Cardiac muscle cell (in vitro differentiated cells and primary cell): ENCODE measurements around the gene CPED1. TPM values are rescaled to one million over a fixed set of nuclear protein-coding genes. Genes with fewer than 3 reads are reported as not detected.
A peak's percentile ranks its signal among the peaks of the same experiment; 100 is the strongest.

Source experiments
- DNase-seq, 2 donors: peaks; one replicate each; pipeline versions ENCODE4 v3.0.0 to v3.0.0-alpha.2; 2010 to 2017; ENCODE audit warnings: low read depth in 1 of 2, low spot score in 1 of 2
- H3K27ac ChIP-seq: fragments of 200-600 bp; sonication (generic); 2 replicates; pipeline ENCODE4 v1.5.1; 2016
- H3K27me3 ChIP-seq: fragments of 200-600 bp; sonication (generic); 2 replicates; pipeline ENCODE4 v1.6.0; 2016; ENCODE audit warnings: control low read depth
- H3K36me3 ChIP-seq: fragments of 200-600 bp; sonication (generic); 2 replicates; pipeline ENCODE4 v1.5.1; 2016; ENCODE audit warnings: control low read depth
- H3K4me1 ChIP-seq: fragments of 200-600 bp; sonication (generic); 2 replicates; pipeline ENCODE4 v1.8.1; 2017; ENCODE audit warnings: low read depth, mild to moderate bottlenecking, mixed run types
- H3K4me3 ChIP-seq: fragments of 200-600 bp; sonication (generic); 2 replicates; pipeline ENCODE4 v1.5.1; 2016; ENCODE audit warnings: mild to moderate bottlenecking
- H3K9me3 ChIP-seq: fragments of 200-600 bp; sonication (generic); 2 replicates; pipeline ENCODE4 v1.5.1; 2017; ENCODE audit warnings: low read depth, mild to moderate bottlenecking, control low read depth
- polyA plus RNA-seq: library from polyadenylated mRNA; unstranded; fragments of >200 nt; fragmentation: Nextera tagmentation; extraction: Ambion mirVana; gene quantifications from 2 replicates; pipeline ENCODE4 v1.2.1, GENCODE V29; 2016
- total RNA-seq: library from RNA; depleted of rRNA; stranded (reverse); fragments of >200 nt; gene quantifications from 2 replicates; pipeline ENCODE4 v1.2.3, GENCODE V29; 2016
- TF ChIP-seq, protein P1 (sequence below): IDR thresholded peaks from 2 replicates; pipeline ENCODE4 v1.5.1; 2012; ENCODE audit warnings: low read depth, mild to moderate bottlenecking, low read length

Gene CPED1
- total and polyA plus RNA-seq, 2 experiments from 2014 or later, result 0.67 to 3.2 TPM

DNA sequence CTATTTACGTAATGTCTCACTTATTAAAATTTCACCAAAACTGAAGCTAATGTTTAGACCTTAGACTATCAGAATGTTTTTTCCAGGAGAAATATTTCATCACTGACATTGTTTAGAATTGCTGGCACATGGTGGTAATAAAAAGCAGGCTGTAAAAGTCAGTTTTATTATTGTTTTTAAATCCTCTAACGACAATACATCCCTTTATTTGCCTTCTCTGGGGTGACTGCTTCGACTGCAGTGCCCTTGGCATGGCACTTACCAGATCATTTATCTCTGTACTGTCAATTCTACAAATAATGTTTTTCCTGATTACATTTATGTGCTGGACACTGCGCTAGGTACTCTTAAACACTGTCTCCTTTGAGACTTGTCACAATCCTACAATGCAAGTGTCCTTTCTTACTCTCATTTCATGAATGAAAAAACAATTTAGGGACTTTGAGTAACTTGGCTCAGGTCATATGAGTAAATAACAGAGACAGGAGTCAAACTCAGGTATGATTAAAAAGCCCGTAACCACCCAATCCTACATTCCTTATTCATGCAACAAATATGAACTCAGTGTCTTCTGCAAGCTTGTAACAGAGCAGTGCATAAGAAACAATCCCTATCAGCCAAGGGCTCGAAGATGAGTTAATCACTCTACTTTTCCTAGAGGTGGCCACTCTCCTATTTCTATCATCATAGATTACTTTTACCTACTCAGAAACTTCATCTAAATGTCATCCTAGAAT, 43.5 kb upstream of the CPED1 start:
- Histone ChIP-seq H3K27ac (no peak overlapping the region), H3K27me3 (no peaks in the 10 kb centered on the region), H3K36me3 (no peaks in the 10 kb centered on the region), H3K9me3 (no peaks in the 10 kb centered on the region), H3K4me1 (no peaks in the 10 kb centered on the region), H3K4me3 (no peak overlapping the region)
- DNase-seq, result no peak
- TF ChIP-seq, protein P1, sequence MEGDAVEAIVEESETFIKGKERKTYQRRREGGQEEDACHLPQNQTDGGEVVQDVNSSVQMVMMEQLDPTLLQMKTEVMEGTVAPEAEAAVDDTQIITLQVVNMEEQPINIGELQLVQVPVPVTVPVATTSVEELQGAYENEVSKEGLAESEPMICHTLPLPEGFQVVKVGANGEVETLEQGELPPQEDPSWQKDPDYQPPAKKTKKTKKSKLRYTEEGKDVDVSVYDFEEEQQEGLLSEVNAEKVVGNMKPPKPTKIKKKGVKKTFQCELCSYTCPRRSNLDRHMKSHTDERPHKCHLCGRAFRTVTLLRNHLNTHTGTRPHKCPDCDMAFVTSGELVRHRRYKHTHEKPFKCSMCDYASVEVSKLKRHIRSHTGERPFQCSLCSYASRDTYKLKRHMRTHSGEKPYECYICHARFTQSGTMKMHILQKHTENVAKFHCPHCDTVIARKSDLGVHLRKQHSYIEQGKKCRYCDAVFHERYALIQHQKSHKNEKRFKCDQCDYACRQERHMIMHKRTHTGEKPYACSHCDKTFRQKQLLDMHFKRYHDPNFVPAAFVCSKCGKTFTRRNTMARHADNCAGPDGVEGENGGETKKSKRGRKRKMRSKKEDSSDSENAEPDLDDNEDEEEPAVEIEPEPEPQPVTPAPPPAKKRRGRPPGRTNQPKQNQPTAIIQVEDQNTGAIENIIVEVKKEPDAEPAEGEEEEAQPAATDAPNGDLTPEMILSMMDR, result no peak

DNA sequence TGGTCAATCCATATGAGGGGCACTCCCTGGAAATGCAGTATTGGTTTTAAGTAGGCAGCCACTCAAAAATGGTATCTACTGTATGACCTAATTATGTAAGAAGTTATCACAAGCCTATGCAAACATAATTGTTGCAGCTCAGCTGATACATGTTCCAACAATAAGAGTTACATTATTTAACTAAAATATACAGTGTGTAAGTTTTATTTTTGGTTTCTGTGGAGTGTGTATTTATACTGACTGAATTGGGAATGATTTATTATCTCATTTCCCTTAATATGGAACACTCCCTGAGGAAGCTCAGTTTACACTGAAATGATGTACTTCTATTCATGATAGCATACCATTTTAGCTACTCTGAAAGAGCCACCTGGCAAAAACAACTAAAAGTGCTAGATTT, 40.5 kb upstream of the CPED1 start:
- no peak overlapping the region for H3K27ac ChIP-seq
- H3K36me3 ChIP-seq, result no peaks in the 10 kb centered on the region
- no peak overlapping the region for H3K4me3 ChIP-seq
- H3K4me1 ChIP-seq, result peaks cover 13% of the 10 kb centered on the region
- no peaks in the 10 kb centered on the region for H3K27me3 ChIP-seq
- TF ChIP-seq, protein P1, result no peak
- no peak for DNase-seq
- no peaks in the 10 kb centered on the region for H3K9me3 ChIP-seq

DNA sequence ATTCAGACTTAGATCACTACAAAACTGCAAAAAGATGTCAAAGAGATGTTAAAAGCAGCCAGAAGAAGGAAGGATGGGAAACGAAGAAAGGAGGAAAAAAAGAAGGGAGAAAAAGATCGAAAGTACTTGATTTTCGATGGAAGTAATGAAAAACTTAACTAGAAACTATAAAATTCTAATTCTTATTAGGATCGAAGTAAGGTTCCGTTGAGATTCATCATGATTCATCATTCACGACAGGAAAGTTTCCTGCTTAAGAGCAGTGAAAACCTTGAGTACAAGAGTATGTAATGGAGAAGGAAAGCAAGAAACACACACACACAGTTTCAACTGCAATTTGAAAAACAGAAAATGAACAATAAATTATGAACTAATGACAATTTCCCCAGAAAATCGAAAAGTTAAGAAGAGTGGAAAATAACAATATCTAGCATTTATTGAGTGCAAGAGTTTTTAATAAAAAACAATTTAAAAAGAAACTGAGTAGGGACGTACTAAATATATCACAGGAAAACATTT, 39.1 kb upstream of the CPED1 start:
- H3K4me3 ChIP-seq, result peak overlapping the region; percentile 56
- H3K36me3 ChIP-seq, result peaks cover 3% of the 10 kb centered on the region
- DNase-seq, result no peak
- H3K27me3 ChIP-seq, result no peaks in the 10 kb centered on the region
- TF ChIP-seq, protein P1, result no peak
- H3K27ac ChIP-seq, result no peak overlapping the region
- H3K9me3 ChIP-seq, result no peaks in the 10 kb centered on the region
- peaks cover 13% of the 10 kb centered on the region for H3K4me1 ChIP-seq

DNA sequence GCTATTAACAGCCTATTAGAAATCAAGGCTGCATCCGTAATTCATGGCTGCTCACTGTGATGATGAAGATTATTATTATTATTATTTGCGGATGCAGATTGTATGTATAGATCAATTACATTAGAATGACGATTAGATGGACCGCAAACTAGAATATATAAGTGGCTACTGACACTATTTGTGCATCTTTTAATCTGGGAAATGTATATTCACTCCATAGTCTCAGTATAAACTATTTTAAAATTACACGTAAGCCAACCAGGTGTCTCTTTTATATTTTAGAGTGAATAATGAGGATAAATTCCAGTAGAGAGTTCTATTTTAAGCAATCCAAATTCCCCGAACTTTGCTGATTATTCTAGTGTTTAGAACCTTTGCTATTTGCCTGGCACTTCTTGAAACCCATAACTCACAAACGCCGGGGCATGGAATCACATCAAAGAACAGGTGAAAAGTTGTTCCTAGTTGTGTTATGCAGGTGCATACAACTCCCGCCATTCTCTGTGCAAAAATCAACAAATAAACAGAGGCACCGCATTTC, 38.4 kb upstream of the CPED1 start:
- Histone ChIP-seq H3K9me3 (no peaks in the 10 kb centered on the region), H3K27me3 (no peaks in the 10 kb centered on the region), H3K27ac (no peak overlapping the region), H3K4me3 (peak overlapping the region; percentile 56), H3K4me1 (peaks cover 13% of the 10 kb centered on the region), H3K36me3 (peaks cover 3% of the 10 kb centered on the region)
- DNase-seq, result no peak
- TF ChIP-seq, protein P1, result no peak

DNA sequence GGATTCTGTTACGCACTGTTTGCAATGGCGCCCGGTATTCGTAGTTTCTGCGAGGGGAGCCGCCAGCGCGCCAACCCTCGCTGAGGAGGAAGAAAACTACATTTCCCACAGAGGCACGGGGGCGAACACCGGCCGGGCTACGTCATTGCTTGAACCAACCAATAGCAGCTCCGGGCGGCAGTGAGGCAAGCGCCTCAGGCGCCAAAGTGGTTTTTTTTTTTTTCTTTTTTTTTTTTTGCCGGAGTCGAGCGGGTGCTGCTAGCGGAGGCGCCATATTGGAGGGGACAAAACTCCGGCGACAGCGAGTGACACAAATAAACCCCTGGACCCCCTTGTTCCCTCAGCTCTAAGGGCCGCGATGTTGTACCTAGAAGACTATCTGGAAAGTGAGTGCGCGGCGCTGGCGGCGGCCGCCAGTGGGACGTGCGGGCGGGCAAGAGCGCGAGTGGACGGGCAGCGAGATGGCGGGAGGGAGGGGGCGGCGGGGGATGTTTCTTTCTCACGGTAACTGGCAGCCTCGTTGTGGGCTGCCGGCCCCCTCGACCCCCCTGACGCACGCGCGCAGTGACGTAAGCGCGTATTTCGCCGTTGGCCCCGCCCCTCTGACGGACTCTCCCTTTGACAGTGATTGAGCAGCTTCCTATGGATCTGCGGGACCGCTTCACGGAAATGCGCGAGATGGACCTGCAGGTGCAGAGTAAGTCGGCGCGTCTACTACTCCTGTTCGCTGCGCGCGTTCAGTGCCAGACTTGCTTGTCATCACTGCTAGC, 37.8 kb upstream of the CPED1 start, which contains the start of gene ING3:
ING3 (plus strand) TSS at position 239 of the 770 bp plus-strand sequence; CDS start at position 359, 120 bp downstream.
- Histone ChIP-seq H3K4me3 (peak within 1 kb of the TSS; percentile 56), H3K9me3 (no peaks in the 10 kb centered on the region), H3K36me3 (peaks cover 5% of the 10 kb centered on the region), H3K27ac (peak within 1 kb of the TSS; percentile 100), H3K27me3 (no peaks in the 10 kb centered on the region), H3K4me1 (peaks cover 13% of the 10 kb centered on the region)
- DNase-seq, result peak; percentile 98 to 99
- TF ChIP-seq, protein P1, result no peak
